Pancreas (tissue), 10 donors: ENCODE data around the gene TMEM125. TPM values are rescaled to one million over a fixed set of nuclear protein-coding genes. Genes with fewer than 3 reads are reported as not detected.

Experiments used
- ATAC-seq, 4 donors: fragments of 200-7000 bp; cut with Tn5 transposase; one replicate each; pipeline versions ENCODE4 v1.8.0 to v1.9.1; 2020; ENCODE audit warnings: mild to moderate bottlenecking in 4 of 4, moderate library complexity in 4 of 4
- DNase-seq, 6 donors: peaks; one replicate each; pipeline ENCODE4 v3.0.0-alpha.2; 2020
- FAIRE-seq: peaks from 2 replicates; lab custom pipeline; 2012; peaks lifted over from hg19 to GRCh38; lab: Jason Lieb, UNC
- H3K27ac ChIP-seq, 4 donors: fragments of 200-600 bp; sonication (generic); 1 replicate in 3 of 4; 2 replicates in 1 of 4; pipeline versions ENCODE4 v1.5.0 to v1.8.0; 2020
- H3K27me3 ChIP-seq, 4 donors: fragments of 200-600 bp; one replicate each; pipeline ENCODE4 v1.8.0; 2021
- H3K36me3 ChIP-seq, 3 donors: fragments of 200-600 bp; sonication (generic) in 1 of 3; one replicate each; pipeline versions ENCODE4 v1.5.0 to v1.8.0; 2020 to 2021
- H3K4me1 ChIP-seq, 3 donors: fragments of 200-600 bp; one replicate each; pipeline ENCODE4 v1.8.0; 2021
- H3K4me3 ChIP-seq, 4 donors: fragments of 200-600 bp; sonication (generic) in 2 of 4; one replicate each; pipeline versions ENCODE4 v1.5.0 to v1.8.0; 2020 to 2021
- H3K9me3 ChIP-seq, 4 donors: fragments of 200-600 bp; one replicate each; pipeline ENCODE4 v1.8.0; 2021
- WGBS, 2 donors: extraction: QIAGEN DNeasy Blood & Tissue Kit; methylation state at CpG; one replicate each; pipeline ENCODE4 v1.1.7; 2013; 5-methylcytosine and 5-hydroxymethylcytosine counted together
- intact Hi-C, 3 donors: fragments of 100-400 bp; cut with DNase I; formaldehyde crosslinking; loops; one replicate each; pipeline versions ENCODE4 v1.11.1 to v1.14.2; 2022
- polyA plus RNA-seq, 2 donors: library from polyadenylated mRNA; stranded (reverse); fragments of 200-250 nt; gene quantifications; one replicate each; pipeline ENCODE4 v1.2.3, GENCODE V29; 2013
- total RNA-seq, 6 donors: library from RNA; stranded (reverse); fragmentation: NEBNext Ultra II Directional in 4 of 6; extraction: Animal tissue kit (Norgen Biotek cat#: 25700) in 4 of 6; gene quantifications; one replicate each; pipeline versions ENCODE4 v1.2.1 to v1.2.4, GENCODE V29; 2021 to 2023
- TF ChIP-seq, protein P1 (sequence below), 4 donors: fragments of 200-600 bp; sonication (generic) in 3 of 4; IDR thresholded peaks; one replicate each; pipeline versions ENCODE4 v1.5.0 to v1.8.0; 2021; ENCODE audit warnings: antibody characterized with exemption in 4 of 4
- donor health status: healthy with polysubstance abuse.
- donor health status: DM: no; HTN: no; CAD: no; lungs with moderate emphysema.
- donor health status: DM: no; HTN: no; CAD: no.
- donor health status: control.
- donor health status: control.
- donor health status: Bipolar disorder and iron deficiency.
- donor health status: DM: yes; HTN: yes; CAD: no.
- donor health status: DM: no; HTN: no; CAD: no.
- donor health status: DM: no; HTN: no; CAD: no.
- donor health status: DM: yes; HTN: yes; CAD: no.

TMEM125 gene
- total and polyA plus RNA-seq, 8 donors: 27.5 to 75.0 (median 44.4) TPM

DNA sequence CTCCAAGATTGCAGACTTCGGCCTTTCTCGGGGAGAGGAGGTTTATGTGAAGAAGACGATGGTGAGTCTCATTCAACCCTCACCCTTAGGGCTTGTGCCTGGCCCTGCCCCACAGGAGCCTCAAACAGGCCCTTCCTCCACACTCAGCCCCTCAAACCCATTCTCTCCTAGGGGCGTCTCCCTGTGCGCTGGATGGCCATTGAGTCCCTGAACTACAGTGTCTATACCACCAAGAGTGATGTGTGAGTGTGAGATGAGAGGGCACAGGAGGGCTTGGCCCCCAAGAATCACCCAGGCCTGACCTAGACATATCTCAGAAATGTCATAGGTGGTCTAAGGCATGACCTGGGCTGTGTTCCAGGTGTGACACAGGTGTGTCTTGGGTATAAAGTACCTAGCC, 49.5 kb downstream of the TMEM125 start:
- DNase-seq (no peak), FAIRE-seq (no peak), ATAC-seq (no peak)
- intact Hi-C loops: no loop called here
- WGBS, 2 donors: 89 to 93% methylated on average over 5 of the region's 5 CpGs
- Histone ChIP-seq H3K27me3 (no peaks in the 10 kb centered on the region), H3K4me3 (no peak overlapping the region), H3K36me3 (no peaks in the 10 kb centered on the region), H3K4me1 (no peaks in the 10 kb centered on the region), H3K27ac (no peak overlapping the region), H3K9me3 (no peaks in the 10 kb centered on the region)
- TF ChIP-seq, protein P1, sequence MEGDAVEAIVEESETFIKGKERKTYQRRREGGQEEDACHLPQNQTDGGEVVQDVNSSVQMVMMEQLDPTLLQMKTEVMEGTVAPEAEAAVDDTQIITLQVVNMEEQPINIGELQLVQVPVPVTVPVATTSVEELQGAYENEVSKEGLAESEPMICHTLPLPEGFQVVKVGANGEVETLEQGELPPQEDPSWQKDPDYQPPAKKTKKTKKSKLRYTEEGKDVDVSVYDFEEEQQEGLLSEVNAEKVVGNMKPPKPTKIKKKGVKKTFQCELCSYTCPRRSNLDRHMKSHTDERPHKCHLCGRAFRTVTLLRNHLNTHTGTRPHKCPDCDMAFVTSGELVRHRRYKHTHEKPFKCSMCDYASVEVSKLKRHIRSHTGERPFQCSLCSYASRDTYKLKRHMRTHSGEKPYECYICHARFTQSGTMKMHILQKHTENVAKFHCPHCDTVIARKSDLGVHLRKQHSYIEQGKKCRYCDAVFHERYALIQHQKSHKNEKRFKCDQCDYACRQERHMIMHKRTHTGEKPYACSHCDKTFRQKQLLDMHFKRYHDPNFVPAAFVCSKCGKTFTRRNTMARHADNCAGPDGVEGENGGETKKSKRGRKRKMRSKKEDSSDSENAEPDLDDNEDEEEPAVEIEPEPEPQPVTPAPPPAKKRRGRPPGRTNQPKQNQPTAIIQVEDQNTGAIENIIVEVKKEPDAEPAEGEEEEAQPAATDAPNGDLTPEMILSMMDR (IDR thresholded peaks at IDR 0.05): no peak

DNA sequence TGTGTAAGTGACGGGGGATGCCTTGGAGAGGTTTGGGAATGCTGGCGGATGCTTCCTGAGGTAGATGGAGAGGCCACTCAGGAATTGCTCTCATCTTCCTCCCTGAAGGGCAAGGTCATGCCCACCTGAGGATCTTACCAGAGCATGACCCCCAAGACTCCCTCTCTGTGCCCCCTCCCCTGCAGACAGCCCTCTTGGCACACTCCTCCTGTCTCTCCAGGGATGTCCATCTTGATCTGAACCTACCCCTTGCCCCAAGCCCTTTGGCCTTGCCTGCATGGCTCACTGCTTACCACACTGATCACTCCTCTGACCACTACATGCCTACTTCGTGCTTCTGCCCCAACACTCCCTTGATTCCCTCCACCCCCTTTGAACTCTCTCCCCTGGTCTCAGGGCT, 50.0 kb downstream of the TMEM125 start:
- FAIRE-seq (no peak), ATAC-seq (no peak)
- H3K36me3 ChIP-seq: no peaks in the 10 kb centered on the region

DNA sequence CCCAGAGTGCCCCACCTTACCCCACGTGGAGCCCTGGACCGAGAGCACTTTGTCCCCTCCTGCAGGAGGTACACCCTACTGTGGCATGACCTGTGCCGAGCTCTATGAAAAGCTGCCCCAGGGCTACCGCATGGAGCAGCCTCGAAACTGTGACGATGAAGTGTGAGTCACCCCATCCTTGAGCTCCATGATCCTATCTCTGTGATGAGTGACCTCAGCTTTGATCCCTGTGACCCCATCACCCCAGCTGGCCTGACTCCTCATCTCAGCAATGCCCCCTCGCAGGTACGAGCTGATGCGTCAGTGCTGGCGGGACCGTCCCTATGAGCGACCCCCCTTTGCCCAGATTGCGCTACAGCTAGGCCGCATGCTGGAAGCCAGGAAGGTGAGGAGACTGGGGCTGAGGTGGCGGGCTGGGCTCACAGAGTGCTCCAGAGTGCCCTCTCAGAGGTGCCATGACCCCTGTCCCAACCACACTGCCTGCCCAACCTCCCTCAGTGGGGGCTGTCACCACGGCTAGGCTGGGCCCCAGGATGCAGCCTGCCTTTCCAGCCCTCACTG, 51.6 kb downstream of the TMEM125 start:
- Histone ChIP-seq H3K9me3 (no peaks in the 10 kb centered on the region), H3K27me3 (no peaks in the 10 kb centered on the region), H3K27ac (no peak overlapping the region), H3K36me3 (no peaks in the 10 kb centered on the region), H3K4me1 (no peaks in the 10 kb centered on the region), H3K4me3 (no peak overlapping the region)
- no peak for DNase-seq
- TF ChIP-seq, protein P1 (IDR thresholded peaks at IDR 0.05): no peak
- ATAC-seq: no peak
- 94% methylated on average over 16 of the region's 16 CpGs for WGBS, 2 donors
- no peak for FAIRE-seq
- intact Hi-C loops: no loop called here

More for the DNA sequence above, 50.0 kb downstream of the TMEM125 start:
- Histone ChIP-seq H3K27me3 (no peaks in the 10 kb centered on the region), H3K27ac (no peak overlapping the region), H3K4me1 (no peaks in the 10 kb centered on the region), H3K4me3 (no peak overlapping the region), H3K9me3 (no peaks in the 10 kb centered on the region)
- no peak for DNase-seq
- TF ChIP-seq, protein P1 (IDR thresholded peaks at IDR 0.05): no peak
- intact Hi-C loops: no loop called here
- WGBS, 2 donors: 65 to 85% methylated on average over 3 of the region's 3 CpGs

DNA sequence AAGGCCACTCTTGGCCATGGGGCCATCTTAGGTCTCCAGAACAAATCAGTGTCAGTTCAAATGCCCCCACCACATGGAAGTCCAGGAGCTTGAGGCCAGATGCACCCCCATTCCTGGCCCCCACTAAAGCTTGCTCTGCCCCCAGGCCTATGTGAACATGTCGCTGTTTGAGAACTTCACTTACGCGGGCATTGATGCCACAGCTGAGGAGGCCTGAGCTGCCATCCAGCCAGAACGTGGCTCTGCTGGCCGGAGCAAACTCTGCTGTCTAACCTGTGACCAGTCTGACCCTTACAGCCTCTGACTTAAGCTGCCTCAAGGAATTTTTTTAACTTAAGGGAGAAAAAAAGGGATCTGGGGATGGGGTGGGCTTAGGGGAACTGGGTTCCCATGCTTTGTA, 52.7 kb downstream of the TMEM125 start:
- no peak for DNase-seq
- Histone ChIP-seq H3K4me3 (no peak overlapping the region), H3K4me1 (no peaks in the 10 kb centered on the region), H3K36me3 (no peaks in the 10 kb centered on the region), H3K9me3 (no peaks in the 10 kb centered on the region), H3K27ac (no peak overlapping the region), H3K27me3 (no peaks in the 10 kb centered on the region)
- 93 to 95% methylated on average over 5 of the region's 5 CpGs for WGBS, 2 donors
- intact Hi-C loops: no loop called here
- no peak for ATAC-seq
- TF ChIP-seq, protein P1 (IDR thresholded peaks at IDR 0.05): no peak
- FAIRE-seq: no peak

Other genes starting within 250 kb of the TMEM125 start
- gene EBNA1BP2, start 97.7 kb upstream of the TMEM125 start, total RNA-seq: 10 to 100 TPM; 13.2 to 29.5 (median 22.8) TPM
- 10 to 100 TPM; 23.4 to 47.1 TPM for gene EBNA1BP2, start 97.7 kb upstream of the TMEM125 start, polyA plus RNA-seq
- under 1 TPM; 0.14 to 0.47 (median 0.21) TPM for gene CFAP57, start 97.7 kb upstream of the TMEM125 start, total RNA-seq
- under 1 TPM; 0.14 to 0.61 TPM for gene CFAP57, start 97.7 kb upstream of the TMEM125 start, polyA plus RNA-seq
- 10 to 100 TPM in 5 of 6 donors, 1 to 10 TPM in 1; 9.1 to 17.2 (median 12.4) TPM for gene C1orf210, start 15.6 kb downstream of the TMEM125 start, total RNA-seq
- 10 to 100 TPM in 1 of 2 donors, 1 to 10 TPM in 1; 5.7 to 13.7 TPM for gene C1orf210, start 15.6 kb downstream of the TMEM125 start, polyA plus RNA-seq
- 1 to 10 TPM; 2.1 to 6.2 (median 3.7) TPM for gene TIE1, start 31.0 kb downstream of the TMEM125 start, total RNA-seq
- gene TIE1, start 31.0 kb downstream of the TMEM125 start, polyA plus RNA-seq: 1 to 10 TPM; 6.9 to 8.3 TPM
- under 1 TPM in 4 of 6 donors, not detected in 2; 0.12 to 0.43 (median 0.19) TPM for gene MPL, start 67.8 kb downstream of the TMEM125 start, total RNA-seq
- gene MPL, start 67.8 kb downstream of the TMEM125 start, polyA plus RNA-seq: under 1 TPM; 0.08 to 0.09 TPM
- 1 to 10 TPM in 3 of 6 donors, under 1 TPM in 3; 0.12 to 1.8 (median 0.80) TPM for gene CDC20, start 89.0 kb downstream of the TMEM125 start, total RNA-seq
- under 1 TPM; 0.23 to 0.61 TPM for gene CDC20, start 89.0 kb downstream of the TMEM125 start, polyA plus RNA-seq
- 10 to 100 TPM; 22.8 to 44.9 (median 29.5) TPM for gene ELOVL1, start 98.0 kb downstream of the TMEM125 start, total RNA-seq
- 10 to 100 TPM; 32.2 to 43.5 TPM for gene ELOVL1, start 98.0 kb downstream of the TMEM125 start, polyA plus RNA-seq
- 10 to 100 TPM; 13.5 to 22.6 (median 16.6) TPM for gene MED8, start 119.8 kb downstream of the TMEM125 start, total RNA-seq
- gene MED8, start 119.8 kb downstream of the TMEM125 start, polyA plus RNA-seq: 10 to 100 TPM; 15.3 to 24.8 TPM
- gene SZT2, start 119.9 kb downstream of the TMEM125 start, total RNA-seq: 10 to 100 TPM; 18.5 to 30.8 (median 23.4) TPM
- gene SZT2, start 119.9 kb downstream of the TMEM125 start, polyA plus RNA-seq: 10 to 100 TPM; 23.4 to 54.9 TPM
- 10 to 100 TPM; 39.9 to 73.1 (median 55.0) TPM for gene HYI, start 183.9 kb downstream of the TMEM125 start, total RNA-seq
- gene HYI, start 183.9 kb downstream of the TMEM125 start, polyA plus RNA-seq: 100 to 1,000 TPM; 229 to 235 TPM